Measurements from ENCODE around the gene ZBTB40. TPM values are rescaled to one million over a fixed set of nuclear protein-coding genes. Genes with fewer than 3 reads are reported as not detected.

ZBTB40 gene
- total RNA-seq, 1 experiment from 2014 or later = 19.5 TPM

GRCh38 chr1:22557341-22557950 lies 105.8 kb downstream of the ZBTB40 start:
- no peak overlapping the region for H3K4me2 ChIP-seq (ENCODE audit: low read length)
- H4K20me1 ChIP-seq (ENCODE audit: insufficient read depth) = no peaks in the 10 kb centered on the region
- no peaks in the 10 kb centered on the region for H3K79me2 ChIP-seq (ENCODE audit: insufficient read depth, low read length)
- H3K4me1 ChIP-seq (ENCODE audit: control insufficient read depth in 1 of 2, insufficient read depth in 2 of 2, low read length in 2 of 2) = no peaks in the 10 kb centered on the region
- POLR2A ChIA-PET = no interaction called here
- RAD21 ChIA-PET (ENCODE audit: low non-redundant PET in 1 of 2, low total read pairs in 2 of 2, uncharacterized antibody in 2 of 2, unreplicated experiment in 2 of 2) = no interaction called here
- intact Hi-C loops (cut with micrococcal nuclease) = no loop called here
- no peak for TF ChIP-seq JUND (IDR thresholded peaks at IDR 0.05)
- TF ChIP-seq EZH2phosphoT487 (IDR thresholded peaks at IDR 0.05; ENCODE audit: borderline replicate concordance) = no peak
- no peak for TF ChIP-seq SP1 (IDR thresholded peaks at IDR 0.05; ENCODE audit: low read depth)
- TF ChIP-seq MAX (IDR thresholded peaks at IDR 0.05) = no peak
- no peak for TF ChIP-seq CTCF (IDR thresholded peaks at IDR 0.05 in 2 of 3, conservative IDR thresholded peaks at IDR 0.05 in 1 of 3; ENCODE audit: borderline replicate concordance in 1 of 3, insufficient read depth in 1 of 3, low read depth in 2 of 3, low read length in 2 of 3)
- TF ChIP-seq RAD21 (IDR thresholded peaks at IDR 0.05; ENCODE audit: low read depth) = no peak
- TF ChIP-seq FOSL1 (IDR thresholded peaks at IDR 0.05; ENCODE audit: low read depth) = no peak
- TF ChIP-seq TCF7L2 (IDR thresholded peaks at IDR 0.05; ENCODE audit: borderline replicate concordance, extremely low read depth, insufficient read depth, insufficient read length) = no peak
- TF ChIP-seq SIN3A (IDR thresholded peaks at IDR 0.05; ENCODE audit: low read depth) = no peak
- TF ChIP-seq ATF3 (IDR thresholded peaks at IDR 0.05) = no peak
- no peak for TF ChIP-seq POLR2AphosphoS5 (IDR thresholded peaks at IDR 0.05; ENCODE audit: low read depth, low read length)
- no peak for TF ChIP-seq REST (IDR thresholded peaks at IDR 0.05; ENCODE audit: low read depth)
- TF ChIP-seq YY1 (IDR thresholded peaks at IDR 0.05; ENCODE audit: extremely low read depth, insufficient replicate concordance, low read depth, low read length) = no peak
- no peak for TF ChIP-seq EZH2 (IDR thresholded peaks at IDR 0.05)
- no peak for TF ChIP-seq ZFX (IDR thresholded peaks at IDR 0.05)
- no peak for TF ChIP-seq SRF (IDR thresholded peaks at IDR 0.05; ENCODE audit: low read depth)
- TF ChIP-seq CEBPB (IDR thresholded peaks at IDR 0.05; ENCODE audit: low read depth) = no peak
- TF ChIP-seq ELF1 (IDR thresholded peaks at IDR 0.05; ENCODE audit: borderline replicate concordance, low read depth) = no peak
- TF ChIP-seq EGR1 (IDR thresholded peaks at IDR 0.05; ENCODE audit: low read depth) = no peak
- no peak overlapping the region for H3K27ac ChIP-seq (ENCODE audit: low read depth, low read length)
- no TSS peak for BruUV-seq (replicated peaks)
- DNase-seq (ENCODE audit: low read depth, low spot score) (no peak), ATAC-seq (no peak)
- H3K27me3 ChIP-seq (ENCODE audit: insufficient read depth, low read length) = peaks cover 7% of the 10 kb centered on the region; the same call in 1 of the 2 replicates
- no peak overlapping the region for H3K9ac ChIP-seq (ENCODE audit: low read length)
- H3K9me3 ChIP-seq (ENCODE audit: control insufficient read depth in 1 of 2, insufficient read depth in 1 of 2, low read depth in 1 of 2, low read length in 2 of 2) = no peaks in the 10 kb centered on the region
- no peaks in the 10 kb centered on the region for H3K36me3 ChIP-seq (ENCODE audit: control insufficient read depth in 1 of 2, insufficient read depth in 2 of 2, low read length in 2 of 2)
- H2AFZ ChIP-seq (ENCODE audit: low read depth, low read length, poor library complexity, severe bottlenecking) = no peak overlapping the region
- H3K9me2 ChIP-seq (ENCODE audit: insufficient read depth) = no peaks in the 10 kb centered on the region
- CTCF ChIA-PET = no interaction called here
- H3K4me3 ChIP-seq (replicated peaks in 1 of 2; ENCODE audit: low read depth in 1 of 2, low read length in 2 of 2) = no peak overlapping the region

Measured in HCT116 (cell line).